Muscle layer of duodenum (tissue), 2 donors: ENCODE data around the gene GPR155.
"Not testable (repeated sequence)": the region's sequence is repeated elsewhere in the genome, so short reads cannot be mapped to it uniquely, and the experiment has no call there.

Experiments used
- H3K27ac ChIP-seq: one replicate; pipeline ENCODE4 v1.7.0; 2013; ENCODE audit warnings: mild to moderate bottlenecking, low read length
- H3K27me3 ChIP-seq: one replicate; pipeline ENCODE4 v1.7.0; 2013; ENCODE audit warnings: low read depth, mild to moderate bottlenecking, control low read depth, low read length
- H3K36me3 ChIP-seq, 2 donors: one replicate each; pipeline ENCODE4 v1.7.0; 2013; ENCODE audit warnings: low read length in 2 of 2, control low read depth in 1 of 2, mild to moderate bottlenecking in 1 of 2; ENCODE audit not compliant: insufficient read depth in 2 of 2, control insufficient read depth in 1 of 2
- H3K4me1 ChIP-seq, 2 donors: one replicate each; pipeline ENCODE4 v1.7.0; 2013; ENCODE audit warnings: low read length in 2 of 2, mild to moderate bottlenecking in 2 of 2, control low read depth in 1 of 2, moderate library complexity in 1 of 2; ENCODE audit not compliant: insufficient read depth in 2 of 2, control insufficient read depth in 1 of 2
- H3K4me3 ChIP-seq, 2 donors: one replicate each; pipeline ENCODE4 v1.7.0; 2013; ENCODE audit warnings: low read length in 2 of 2, low read depth in 1 of 2, mild to moderate bottlenecking in 1 of 2
- H3K9me3 ChIP-seq, 2 donors: one replicate each; pipeline ENCODE4 v1.7.0; 2013; ENCODE audit warnings: low read length in 2 of 2, control low read depth in 1 of 2, mild to moderate bottlenecking in 1 of 2; ENCODE audit not compliant: control insufficient read depth in 1 of 2
- donor health status: healthy.

GPR155 gene

DNA sequence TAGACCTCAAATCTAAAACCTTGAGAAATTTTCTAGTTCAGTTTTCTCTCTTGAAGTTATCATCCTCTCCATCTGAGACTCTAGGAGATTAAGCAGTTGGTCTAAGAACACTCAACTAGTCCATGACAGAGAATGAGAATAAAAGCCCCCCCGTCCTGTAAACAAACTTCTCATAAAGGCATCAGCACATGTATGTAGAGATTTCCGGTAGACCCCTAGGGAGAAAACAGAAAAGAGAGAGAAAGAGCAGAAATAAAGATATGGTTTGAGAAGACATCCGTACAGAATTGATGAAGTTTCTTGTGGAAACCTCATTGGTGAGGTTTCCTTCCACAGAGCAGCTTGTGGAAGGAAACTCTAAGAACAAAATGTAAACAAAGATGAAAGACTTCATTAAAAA lies 3.2 kb upstream of the GPR155 start:
- H3K4me3 ChIP-seq = no peak overlapping the region
- H3K9me3 ChIP-seq = no peaks in the 10 kb centered on the region
- no peaks in the 10 kb centered on the region for H3K36me3 ChIP-seq
- H3K27me3 ChIP-seq = no peaks in the 10 kb centered on the region
- H3K4me1 ChIP-seq = peaks cover 0 to 2% of the 10 kb centered on the region in 2 donors
- H3K27ac ChIP-seq = no peak overlapping the region

- H3K27me3 ChIP-seq, H3K4me3 ChIP-seq, H3K27ac ChIP-seq, H3K4me1 ChIP-seq, H3K36me3 ChIP-seq, H3K9me3 ChIP-seq: not testable (repeated sequence)
Measured at GRCh38 chr2:174489520-174489919, 2.7 kb upstream of the GPR155 start.

DNA sequence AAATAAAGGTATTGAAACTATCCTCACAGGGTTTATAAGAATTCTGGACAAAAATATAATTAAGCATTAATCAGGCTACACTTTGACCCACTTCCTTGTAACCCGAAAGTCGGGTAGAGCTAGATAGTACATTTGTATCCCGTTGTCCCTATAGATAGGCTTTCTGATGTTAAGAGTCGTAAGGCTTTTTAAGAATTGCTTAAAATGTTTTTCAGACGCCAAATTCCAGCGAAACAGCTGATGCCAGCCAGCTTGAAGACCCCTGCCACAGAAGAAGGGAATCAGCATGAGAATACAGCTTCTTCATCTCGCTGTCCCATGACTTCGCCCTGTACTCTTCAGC lies 962 bp upstream of the GPR155 start:
- H3K36me3 ChIP-seq = no peaks in the 10 kb centered on the region
- H3K4me3 ChIP-seq = peak overlapping the region; percentile 68 to 86
- no peaks in the 10 kb centered on the region for H3K9me3 ChIP-seq
- peaks cover 0 to 8% of the 10 kb centered on the region in 2 donors for H3K4me1 ChIP-seq
- H3K27ac ChIP-seq = peak overlapping the region; percentile 92
- H3K27me3 ChIP-seq = no peaks in the 10 kb centered on the region

- Histone ChIP-seq H3K4me1 (peaks cover 0 to 8% of the 10 kb centered on the region in 2 donors), H3K27me3 (no peaks in the 10 kb centered on the region), H3K4me3 (peak overlapping the region; percentile 86 to 89), H3K36me3 (no peaks in the 10 kb centered on the region), H3K9me3 (no peaks in the 10 kb centered on the region), H3K27ac (peak overlapping the region; percentile 92)
Measured at GRCh38 chr2:174487108-174487819, 435 bp upstream of the GPR155 start.

GRCh38 chr2:174485788-174486562 lies 854 bp downstream of the GPR155 start:
- H3K27me3 ChIP-seq = no peaks in the 10 kb centered on the region
- peak overlapping the region; percentile 84 to 89 for H3K4me3 ChIP-seq
- H3K9me3 ChIP-seq = no peaks in the 10 kb centered on the region
- peaks cover 4 to 5% of the 10 kb centered on the region in 2 donors for H3K36me3 ChIP-seq
- peak overlapping the region; percentile 91 for H3K27ac ChIP-seq
- H3K4me1 ChIP-seq = peaks cover 0 to 8% of the 10 kb centered on the region in 2 donors

- not testable (repeated sequence) for H3K9me3 ChIP-seq, H3K4me1 ChIP-seq, H3K36me3 ChIP-seq, H3K27ac ChIP-seq, H3K27me3 ChIP-seq
- H3K4me3 ChIP-seq = peak overlapping the region; percentile 84 to 89
Measured at GRCh38 chr2:174485045-174485444, 1.8 kb downstream of the GPR155 start.

DNA sequence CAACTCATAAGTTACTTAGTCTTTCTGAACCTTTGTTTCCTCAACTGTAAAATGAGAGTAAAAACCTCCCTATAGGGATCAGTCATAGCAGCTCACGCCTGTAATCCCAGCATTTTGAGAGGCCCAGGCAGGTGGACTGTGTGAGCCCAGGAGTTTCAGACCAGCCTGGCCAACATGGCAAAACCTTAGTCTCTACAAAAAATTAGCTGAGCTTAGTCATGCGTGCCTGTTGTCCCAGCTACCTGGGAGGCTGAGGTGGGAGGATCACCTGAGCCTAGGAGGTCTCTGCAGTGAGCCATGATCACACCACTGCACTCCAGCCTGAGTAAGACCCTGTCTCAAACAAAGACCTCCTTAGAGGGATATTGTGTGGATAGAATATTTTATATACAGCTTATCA lies 2.3 kb downstream of the GPR155 start:
- H3K4me3 ChIP-seq = peak overlapping the region; percentile 19 to 89

GRCh38 chr2:174482854-174483253 lies 4.0 kb downstream of the GPR155 start:
- no peak overlapping the region for H3K27ac ChIP-seq
- H3K36me3 ChIP-seq = peaks cover 5 to 11% of the 10 kb centered on the region in 2 donors
- H3K4me1 ChIP-seq = peaks cover 0 to 8% of the 10 kb centered on the region in 2 donors
- H3K4me3 ChIP-seq = no peak overlapping the region
- no peaks in the 10 kb centered on the region for H3K9me3 ChIP-seq
- H3K27me3 ChIP-seq = no peaks in the 10 kb centered on the region

More for the DNA sequence above, 2.3 kb downstream of the GPR155 start:
- H3K4me1 ChIP-seq = peaks cover 0 to 8% of the 10 kb centered on the region in 2 donors
- H3K27me3 ChIP-seq = no peaks in the 10 kb centered on the region
- no peaks in the 10 kb centered on the region for H3K9me3 ChIP-seq
- peaks cover 4 to 5% of the 10 kb centered on the region in 2 donors for H3K36me3 ChIP-seq
- H3K27ac ChIP-seq = no peak overlapping the region

DNA sequence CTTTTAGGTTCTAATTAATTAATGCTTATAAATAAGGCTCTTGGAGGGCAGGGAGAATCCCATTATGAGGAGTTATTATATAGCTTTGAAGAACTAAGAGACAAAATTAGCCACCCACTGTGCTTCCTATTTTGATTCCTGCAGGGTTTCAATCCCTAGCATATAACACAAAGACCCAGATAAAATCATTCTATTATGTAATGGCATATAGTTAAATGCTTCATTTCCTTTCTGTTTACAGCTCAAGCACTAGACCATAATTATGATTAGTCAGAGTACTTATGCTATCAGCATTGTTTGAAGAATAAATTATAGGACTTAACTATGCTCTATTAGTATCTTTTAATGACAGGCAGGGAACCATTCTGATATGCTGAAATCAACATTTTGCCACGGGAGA lies 9.1 kb downstream of the GPR155 start:
- H3K27ac ChIP-seq = no peak overlapping the region
- no peaks in the 10 kb centered on the region for H3K9me3 ChIP-seq
- peaks cover 5 to 11% of the 10 kb centered on the region in 2 donors for H3K36me3 ChIP-seq
- H3K4me1 ChIP-seq = no peaks in the 10 kb centered on the region
- H3K4me3 ChIP-seq = no peak overlapping the region
- H3K27me3 ChIP-seq = no peaks in the 10 kb centered on the region

DNA sequence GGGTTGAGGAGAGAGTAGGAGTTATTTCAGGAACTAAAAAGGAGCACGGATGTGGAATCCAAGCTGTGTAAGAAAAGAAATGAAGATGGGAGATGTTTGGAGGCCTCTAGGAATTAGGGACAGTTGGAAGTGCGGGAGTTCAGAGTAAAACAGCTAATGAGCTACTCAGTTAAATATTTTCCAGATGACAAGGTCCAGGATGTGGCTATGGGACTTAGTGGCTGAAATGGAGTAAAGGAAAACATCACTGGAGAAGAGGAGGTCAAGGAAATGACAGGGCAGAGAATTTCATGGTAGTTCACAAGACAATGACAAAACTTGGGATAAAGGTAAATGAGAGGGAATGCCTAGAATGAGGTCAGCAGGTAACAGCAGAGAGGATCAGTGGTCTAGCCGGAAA lies 13.0 kb downstream of the GPR155 start:
- Histone ChIP-seq H3K27me3 (no peaks in the 10 kb centered on the region), H3K9me3 (no peaks in the 10 kb centered on the region), H3K4me3 (no peak overlapping the region), H3K4me1 (no peaks in the 10 kb centered on the region), H3K27ac (no peak overlapping the region), H3K36me3 (peaks cover 0 to 7% of the 10 kb centered on the region in 2 donors)

GRCh38 chr2:174465327-174465726 lies 21.5 kb downstream of the GPR155 start:
- Histone ChIP-seq H3K27ac (no peak overlapping the region), H3K9me3 (no peaks in the 10 kb centered on the region), H3K36me3 (peaks cover 0 to 9% of the 10 kb centered on the region in 2 donors), H3K4me1 (no peaks in the 10 kb centered on the region), H3K4me3 (no peak overlapping the region), H3K27me3 (no peaks in the 10 kb centered on the region)
